Right lobe of liver (tissue), 6 donors: ENCODE measurements around the gene ZMIZ2. TPM values are rescaled to one million over a fixed set of nuclear protein-coding genes. Genes with fewer than 3 reads are reported as not detected.

Source experiments
- ATAC-seq, 4 donors: fragments of 200-7000 bp; cut with Tn5 transposase; one replicate each; pipeline ENCODE4 v1.9.1; 2020; ENCODE audit warnings: mild to moderate bottlenecking in 4 of 4, moderate library complexity in 4 of 4
- DNase-seq, 3 donors: peaks; one replicate each; pipeline ENCODE4 v3.0.0-alpha.2; 2020
- H3K27ac ChIP-seq, 3 donors: fragments of 200-600 bp; one replicate each; pipeline ENCODE4 v1.8.0; 2022
- H3K27me3 ChIP-seq, 2 donors: fragments of 200-600 bp; one replicate each; pipeline ENCODE4 v1.8.0; 2022
- H3K36me3 ChIP-seq, 4 donors: fragments of 200-600 bp; sonication (generic) in 1 of 4; one replicate each; pipeline versions ENCODE4 v1.5.1 to v1.8.0; 2017 to 2022; ENCODE audit warnings: control low read depth in 1 of 4
- H3K4me1 ChIP-seq, 4 donors: fragments of 200-600 bp; sonication (generic) in 1 of 4; one replicate each; pipeline versions ENCODE4 v1.5.1 to v1.8.0; 2017 to 2022; ENCODE audit warnings: control low read depth in 1 of 4
- H3K4me3 ChIP-seq, 3 donors: fragments of 200-600 bp; one replicate each; pipeline ENCODE4 v1.8.0; 2022
- H3K9me3 ChIP-seq, 4 donors: fragments of 200-600 bp; sonication (generic) in 1 of 4; one replicate each; pipeline versions ENCODE4 v1.5.1 to v1.8.0; 2017 to 2022; ENCODE audit warnings: control low read depth in 1 of 4
- CTCF ChIP-seq, 4 donors: fragments of 200-600 bp in 3 of 4; fragments of 450-650 bp in 1 of 4; IDR thresholded peaks; one replicate each; pipeline versions ENCODE4 v1.5.1 to v1.8.0; 2016 to 2022; ENCODE audit warnings: antibody characterized with exemption in 4 of 4, mild to moderate bottlenecking in 2 of 4
- POLR2A ChIP-seq: fragments of 450-650 bp; IDR thresholded peaks from one replicate; pipeline ENCODE4 v1.6.1; 2017; ENCODE audit warnings: antibody characterized with exemption, mild to moderate bottlenecking
- WGBS: methylation state at CpG from one replicate; pipeline ENCODE4 v1.1.6; 2018; ENCODE audit warnings: low coverage, low lambda C conversion rate; ENCODE audit not compliant: insufficient coverage; ENCODE audit errors: missing lambda C conversion rate; 5-methylcytosine and 5-hydroxymethylcytosine counted together
- intact Hi-C, 2 donors: fragments of 100-400 bp; cut with DNase I; formaldehyde crosslinking; loops; one replicate each; pipeline versions ENCODE4 v1.11.2 to v1.14.1; 2022
- total RNA-seq, 6 experiments: library from RNA; depleted of rRNA in 2 of 6; stranded (reverse); fragments of >200 nt in 2 of 6; fragmentation: NEBNext Ultra II Directional in 3 of 6; extraction: Animal tissue kit (Norgen Biotek cat#: 25700) in 3 of 6; gene quantifications; one replicate each; pipeline versions ENCODE4 v1.1.0 to v1.2.4, GENCODE V29; 2016 to 2023
- donor health status: DM: no; HTN: yes; CAD: no.
- donor health status: DM: no; HTN: no; CAD: no.
- donor health status: DM: no; HTN: no; CAD: no.
- donor health status: DM: no; HTN: yes; CAD: no.
- donor health status: DM: no; HTN: yes; CAD: no.

The ZMIZ2 gene
- total RNA-seq, 6 experiments from 2014 or later: 8.6 to 36.3 (median 28.6) TPM

- Histone ChIP-seq H3K4me3 (no peak overlapping the region), H3K36me3 (peaks cover 0 to 52% (median 16%) of the 10 kb centered on the region in 4 donors), H3K27me3 (no peaks in the 10 kb centered on the region), H3K9me3 (no peaks in the 10 kb centered on the region), H3K4me1 (peaks cover 0 to 24% (median 6%) of the 10 kb centered on the region in 4 donors), H3K27ac (no peak overlapping the region)
- WGBS: 94% methylated on average over 11 of the region's 20 CpGs
- TF ChIP-seq POLR2A (no peak), CTCF (IDR thresholded peaks at IDR 0.05) (no peak)
- ATAC-seq: no peak
- no peak for DNase-seq
- intact Hi-C loops: no loop called here
Measured at GRCh38 chr7:44762726-44763522, 14.3 kb downstream of the ZMIZ2 start.

GRCh38 chr7:44764081-44764480 lies 15.4 kb downstream of the ZMIZ2 start:
- H3K4me1 ChIP-seq: peaks cover 0 to 34% (median 11%) of the 10 kb centered on the region in 4 donors
- no peak overlapping the region for H3K27ac ChIP-seq
- no peak for TF ChIP-seq CTCF (IDR thresholded peaks at IDR 0.05)
- TF ChIP-seq POLR2A: no peak
- no peak for ATAC-seq
- WGBS: 83% methylated on average over 5 of the region's 6 CpGs
- H3K9me3 ChIP-seq: no peaks in the 10 kb centered on the region
- intact Hi-C loops: no loop called here
- no peak overlapping the region for H3K4me3 ChIP-seq
- no peak for DNase-seq
- no peaks in the 10 kb centered on the region for H3K27me3 ChIP-seq
- H3K36me3 ChIP-seq: peaks cover 0 to 50% (median 16%) of the 10 kb centered on the region in 4 donors

GRCh38 chr7:44764665-44765578 lies 16.3 kb downstream of the ZMIZ2 start:
- Histone ChIP-seq H3K36me3 (peaks cover 0 to 45% (median 16%) of the 10 kb centered on the region in 4 donors), H3K4me3 (no peak overlapping the region), H3K27ac (peak overlapping the region in 2 of 3 donors; percentile 37 to 53), H3K4me1 (peaks cover 0 to 39% (median 11%) of the 10 kb centered on the region in 4 donors), H3K27me3 (no peaks in the 10 kb centered on the region), H3K9me3 (no peaks in the 10 kb centered on the region)
- intact Hi-C loops: no loop called here
- DNase-seq: peak; percentile 74 to 96 (median 92)
- TF ChIP-seq POLR2A (no peak), CTCF (IDR thresholded peaks at IDR 0.05) (peak in 2 of 4 donors; percentile 16)
- WGBS: 33% methylated on average over 4 of the region's 22 CpGs
- ATAC-seq: peak; percentile 86 to 92 (median 90)

- DNase-seq (no peak), ATAC-seq (no peak)
- Histone ChIP-seq H3K27ac (peak overlapping the region in 1 of 3 donors; percentile 37), H3K36me3 (peaks cover 0 to 37% (median 14%) of the 10 kb centered on the region in 4 donors), H3K4me1 (peaks cover 0 to 47% (median 11%) of the 10 kb centered on the region in 4 donors), H3K9me3 (no peaks in the 10 kb centered on the region), H3K4me3 (no peak overlapping the region), H3K27me3 (no peaks in the 10 kb centered on the region)
- WGBS: 87% methylated on average over 10 of the region's 17 CpGs
- TF ChIP-seq POLR2A (no peak), CTCF (IDR thresholded peaks at IDR 0.05) (no peak)
- intact Hi-C loops: no loop called here
Measured at GRCh38 chr7:44765579-44766415, 17.1 kb downstream of the ZMIZ2 start.
